ENCODE measurements around the gene CETN1. TPM values are rescaled to one million over a fixed set of nuclear protein-coding genes. Genes with fewer than 3 reads are reported as not detected.
A peak's percentile ranks its signal among the peaks of the same experiment; 100 is the strongest.

CETN1 gene
- total and polyA plus RNA-seq, 4 donors = not detected

DNA sequence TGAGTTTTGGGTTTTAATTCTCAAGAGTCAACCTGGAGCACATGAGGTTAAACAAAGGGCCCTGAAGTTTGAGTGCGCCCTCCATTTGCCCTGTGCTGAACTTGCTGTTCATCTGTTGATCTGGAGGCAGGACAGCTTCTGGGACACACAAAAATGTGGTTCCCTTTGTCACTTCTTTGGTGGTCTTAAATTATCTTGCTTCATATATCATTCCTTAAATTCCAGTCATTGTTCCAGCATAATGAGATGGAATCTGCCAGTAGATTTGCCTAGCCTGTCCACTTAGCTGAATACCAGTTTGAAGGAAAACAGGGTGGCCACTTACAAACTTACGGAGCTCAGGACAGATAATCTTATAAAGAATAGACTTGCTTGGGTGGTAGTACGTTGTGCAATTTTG lies 916 bp downstream of the CETN1 start:
- 80 to 84% methylated on average over 3 of the region's 3 CpGs for whole genome bisulfite sequencing, 2 donors
- TF ChIP-seq CTCF (IDR thresholded peaks at IDR 0.05; ENCODE audit: control extremely low read depth, extremely low read depth) = no peak
- Histone ChIP-seq H3K4me3 (no peak overlapping the region), H3K36me3 (ENCODE audit: control insufficient read depth in 4 of 4, insufficient read depth in 4 of 4, low read length in 4 of 4) (no peaks in the 10 kb centered on the region), H3K9me3 (ENCODE audit: control insufficient read depth in 4 of 4, insufficient read depth in 3 of 4, low read length in 3 of 4) (peaks cover 0 to 9% (median 2%) of the 10 kb centered on the region in 4 donors), H3K4me1 (ENCODE audit: control insufficient read depth in 5 of 5, insufficient read depth in 5 of 5, low read length in 5 of 5) (peaks cover 0 to 49% (median 0%) of the 10 kb centered on the region in 5 donors), H3K27me3 (ENCODE audit: control insufficient read depth in 3 of 3, insufficient read depth in 3 of 3, low read length in 2 of 3) (no peaks in the 10 kb centered on the region), H3K9ac (ENCODE audit: insufficient read depth in 1 of 2, low read length in 2 of 2) (no peak overlapping the region), H3K27ac (ENCODE audit: low read depth in 1 of 2, low read length in 1 of 2) (no peak overlapping the region)
- ATAC-seq (ENCODE audit: insufficient read depth, low FRiP score) (no peak), DNase-seq (peak; percentile 34 to 66 (median 51))

DNA sequence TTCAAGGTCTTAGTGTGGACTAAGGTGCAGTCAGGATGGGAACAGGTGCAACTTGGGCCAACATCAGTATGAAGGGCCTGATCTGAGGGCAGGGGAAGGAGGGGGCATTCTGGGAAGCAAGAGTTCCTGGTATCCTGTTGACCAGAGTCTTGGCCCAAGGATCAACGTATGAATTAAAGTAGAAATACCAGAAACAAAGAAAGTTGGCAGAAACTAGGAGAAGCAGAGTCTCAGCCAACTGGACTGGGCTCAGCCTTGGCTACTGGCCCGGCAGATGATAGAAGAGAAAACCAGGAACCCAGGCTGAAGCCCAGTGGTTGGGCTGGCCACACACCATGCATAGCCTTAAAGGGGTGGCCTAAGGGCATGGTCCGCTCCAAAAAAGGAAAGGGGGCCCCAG lies 2.3 kb downstream of the CETN1 start:
- Histone ChIP-seq H3K27me3 (ENCODE audit: control insufficient read depth in 3 of 3, insufficient read depth in 3 of 3, low read length in 2 of 3) (no peaks in the 10 kb centered on the region), H3K9ac (ENCODE audit: insufficient read depth in 1 of 2, low read length in 2 of 2) (no peak overlapping the region), H3K36me3 (ENCODE audit: control insufficient read depth in 4 of 4, insufficient read depth in 4 of 4, low read length in 4 of 4) (no peaks in the 10 kb centered on the region), H3K9me3 (ENCODE audit: control insufficient read depth in 4 of 4, insufficient read depth in 3 of 4, low read length in 3 of 4) (peaks cover 0 to 9% (median 2%) of the 10 kb centered on the region in 4 donors), H3K4me3 (no peak overlapping the region), H3K27ac (ENCODE audit: low read depth in 1 of 2, low read length in 1 of 2) (no peak overlapping the region), H3K4me1 (ENCODE audit: control insufficient read depth in 5 of 5, insufficient read depth in 5 of 5, low read length in 5 of 5) (peaks cover 0 to 39% (median 0%) of the 10 kb centered on the region in 5 donors)
- no peak for TF ChIP-seq CTCF (IDR thresholded peaks at IDR 0.05; ENCODE audit: control extremely low read depth, extremely low read depth)
- 45 to 81% methylated on average over 3 of the region's 3 CpGs for WGBS, 2 donors
- ATAC-seq (ENCODE audit: insufficient read depth, low FRiP score) (no peak), DNase-seq (peak; percentile 35 to 63 (median 55))

- DNase-seq = no peak
- no peaks in the 10 kb centered on the region for H3K36me3 ChIP-seq (ENCODE audit: control insufficient read depth in 4 of 4, insufficient read depth in 4 of 4, low read length in 4 of 4)
- ATAC-seq (ENCODE audit: insufficient read depth, low FRiP score) = no peak
- no peaks in the 10 kb centered on the region for H3K27me3 ChIP-seq (ENCODE audit: control insufficient read depth in 3 of 3, insufficient read depth in 3 of 3, low read length in 2 of 3)
- no peak for TF ChIP-seq CTCF (IDR thresholded peaks at IDR 0.05; ENCODE audit: control extremely low read depth, extremely low read depth)
- H3K27ac ChIP-seq (ENCODE audit: low read depth in 1 of 2, low read length in 1 of 2) = no peak overlapping the region
- H3K9me3 ChIP-seq (ENCODE audit: control insufficient read depth in 4 of 4, insufficient read depth in 3 of 4, low read length in 3 of 4) = peaks cover 0 to 3% (median 0%) of the 10 kb centered on the region in 4 donors
- peaks cover 0 to 21% (median 3%) of the 10 kb centered on the region in 5 donors for H3K4me1 ChIP-seq (ENCODE audit: control insufficient read depth in 5 of 5, insufficient read depth in 5 of 5, low read length in 5 of 5)
- H3K4me3 ChIP-seq = no peak overlapping the region
- 82 to 92% methylated on average over 4 of the region's 4 CpGs for WGBS, 2 donors
- no peak overlapping the region for H3K9ac ChIP-seq (ENCODE audit: insufficient read depth in 1 of 2, low read length in 2 of 2)
Measured at GRCh38 chr18:595068-595467, 14.9 kb downstream of the CETN1 start.

GRCh38 chr18:595571-595970 lies 15.4 kb downstream of the CETN1 start:
- ATAC-seq (ENCODE audit: insufficient read depth, low FRiP score) = no peak
- H3K27ac ChIP-seq (ENCODE audit: low read depth in 1 of 2, low read length in 1 of 2) = no peak overlapping the region
- no peak for TF ChIP-seq CTCF (IDR thresholded peaks at IDR 0.05; ENCODE audit: control extremely low read depth, extremely low read depth)
- 81 to 87% methylated on average over 1 of the region's 1 CpG for WGBS, 2 donors
- no peak overlapping the region for H3K9ac ChIP-seq (ENCODE audit: insufficient read depth in 1 of 2, low read length in 2 of 2)
- peaks cover 0 to 26% (median 3%) of the 10 kb centered on the region in 5 donors for H3K4me1 ChIP-seq (ENCODE audit: control insufficient read depth in 5 of 5, insufficient read depth in 5 of 5, low read length in 5 of 5)
- DNase-seq = no peak
- H3K27me3 ChIP-seq (ENCODE audit: control insufficient read depth in 3 of 3, insufficient read depth in 3 of 3, low read length in 2 of 3) = no peaks in the 10 kb centered on the region
- H3K9me3 ChIP-seq (ENCODE audit: control insufficient read depth in 4 of 4, insufficient read depth in 3 of 4, low read length in 3 of 4) = no peaks in the 10 kb centered on the region
- H3K4me3 ChIP-seq = no peak overlapping the region
- no peaks in the 10 kb centered on the region for H3K36me3 ChIP-seq (ENCODE audit: control insufficient read depth in 4 of 4, insufficient read depth in 4 of 4, low read length in 4 of 4)
